HCT116 (cell line): ENCODE measurements around the gene AUTS2. TPM values are rescaled to one million over a fixed set of nuclear protein-coding genes. Genes with fewer than 3 reads are reported as not detected.

Source experiments
- ATAC-seq: fragments of 200-7000 bp; cut with Tn5 transposase; 2 replicates; pipeline ENCODE4 v1.9.1; 2020; ENCODE audit warnings: mild to moderate bottlenecking, moderate library complexity
- BruUV-seq: library from RNA; stranded (reverse); fragments of 400-500 nt; replicated peaks from 2 replicates; lab custom pipeline; 2021; lab: Mats Ljungman, UMichigan
- CTCF ChIA-PET: fragments of 300-600 bp; sonication (Branson Sonifier 250); formaldehyde crosslinking; loops from one replicate; lab custom pipeline; 2021; ENCODE audit warnings: antibody characterized with exemption; lab: Charles Lee
- POLR2A ChIA-PET: fragments of 300-600, 350-600 bp; sonication (Branson Sonifier 250); formaldehyde crosslinking; loops from one replicate; lab custom pipeline; 2021; ENCODE audit warnings: antibody characterized with exemption; lab: Charles Lee
- RAD21 ChIA-PET, 2 experiments: fragments of 300-600 bp; sonication (Branson Sonifier 250); formaldehyde crosslinking; loops; one replicate each; lab custom pipeline; 2023; ENCODE audit warnings: low total read pairs in 2 of 2; ENCODE audit not compliant: uncharacterized antibody in 2 of 2, unreplicated experiment in 2 of 2, low non-redundant PET in 1 of 2; lab: Charles Lee
- DNase-seq: peaks from one replicate; pipeline ENCODE4 v3.0.0-alpha.2; 2010; ENCODE audit warnings: low read depth, low spot score
- H2AFZ ChIP-seq: fragments of 200-600 bp; shearing (Covaris generic), sonication (generic); 2 replicates; pipeline ENCODE4 v1.6.1; 2017; ENCODE audit warnings: low read depth, mixed run types, mixed read lengths, antibody characterized with exemption, low read length; ENCODE audit not compliant: poor library complexity, severe bottlenecking
- H3K27ac ChIP-seq: 2 replicates; pipeline ENCODE4 v1.5.1; 2012; ENCODE audit warnings: low read depth, low read length
- H3K27me3 ChIP-seq: fragments of 200-600 bp; sonication (generic); 2 replicates; pipeline ENCODE4 v1.6.1; 2016; ENCODE audit warnings: mixed run types, low read length, mixed read lengths; ENCODE audit not compliant: insufficient read depth
- H3K36me3 ChIP-seq, 2 experiments: fragments of 200-500 bp in 1 of 2; fragments of 200-600 bp in 1 of 2; sonication (Bioruptor generic) in 1 of 2; sonication (generic) in 1 of 2; 2 replicates each; pipeline versions ENCODE4 v1.5.1 to v1.6.1; 2014 to 2016; ENCODE audit warnings: low read length in 2 of 2, inconsistent platforms in 1 of 2, mixed read lengths in 1 of 2, mixed run types in 1 of 2; ENCODE audit not compliant: insufficient read depth in 2 of 2, control insufficient read depth in 1 of 2
- H3K4me1 ChIP-seq, 2 experiments: fragments of 200-600 bp in 1 of 2; sonication (generic) in 1 of 2; 2 replicates each; pipeline versions ENCODE4 v1.5.1 to v1.6.1; 2012 to 2017; ENCODE audit warnings: low read length in 2 of 2, inconsistent platforms in 1 of 2, mild to moderate bottlenecking in 1 of 2, mixed read lengths in 1 of 2, mixed run types in 1 of 2, moderate library complexity in 1 of 2; ENCODE audit not compliant: insufficient read depth in 2 of 2, control insufficient read depth in 1 of 2
- H3K4me2 ChIP-seq: fragments of 200-600 bp; sonication (generic); 2 replicates; pipeline ENCODE4 v1.6.1; 2017; ENCODE audit warnings: mixed run types, low read length, mixed read lengths
- H3K4me3 ChIP-seq, 2 experiments: fragments of 200-600 bp in 1 of 2; sonication (generic) in 1 of 2; replicated peaks in 1 of 2; 2 replicates each; pipeline ENCODE4 v1.5.1; 2011 to 2016; ENCODE audit warnings: low read length in 2 of 2, control low read depth in 1 of 2, low read depth in 1 of 2, mild to moderate bottlenecking in 1 of 2, mixed read lengths in 1 of 2, mixed run types in 1 of 2
- H3K79me2 ChIP-seq: fragments of 200-600 bp; sonication (generic); 2 replicates; pipeline ENCODE4 v1.6.1; 2017; ENCODE audit warnings: mild to moderate bottlenecking, mixed run types, low read length, moderate library complexity, mixed read lengths; ENCODE audit not compliant: insufficient read depth
- H3K9ac ChIP-seq: fragments of 200-600 bp; sonication (generic); 2 replicates; pipeline ENCODE4 v1.6.1; 2016; ENCODE audit warnings: low read length, mixed read lengths
- H3K9me2 ChIP-seq: fragments of 200-600 bp; sonication (generic), shearing (Covaris generic); 2 replicates; pipeline ENCODE4 v1.6.1; 2017; ENCODE audit warnings: mixed run types, mild to moderate bottlenecking, moderate library complexity; ENCODE audit not compliant: insufficient read depth
- H3K9me3 ChIP-seq, 2 experiments: fragments of 200-500 bp in 1 of 2; fragments of 200-600 bp in 1 of 2; sonication (Bioruptor generic) in 1 of 2; sonication (generic) in 1 of 2; 2 replicates each; pipeline ENCODE4 v1.6.1; 2014 to 2017; ENCODE audit warnings: low read length in 2 of 2, mixed read lengths in 2 of 2, inconsistent platforms in 1 of 2, low read depth in 1 of 2, mild to moderate bottlenecking in 1 of 2, mixed run types in 1 of 2, moderate library complexity in 1 of 2; ENCODE audit not compliant: control insufficient read depth in 1 of 2, insufficient read depth in 1 of 2
- H4K20me1 ChIP-seq: fragments of 200-600 bp; sonication (generic), shearing (Covaris generic); 2 replicates; pipeline ENCODE4 v1.6.1; 2017; ENCODE audit warnings: mixed run types, mild to moderate bottlenecking, moderate library complexity; ENCODE audit not compliant: insufficient read depth
- CBX3 ChIP-seq: IDR thresholded peaks from 2 replicates; pipeline ENCODE4 v1.6.1; 2012; ENCODE audit warnings: low read depth
- EGR1 ChIP-seq: IDR thresholded peaks from 2 replicates; pipeline ENCODE4 v1.6.1; 2012; ENCODE audit warnings: low read depth
- ELF1 ChIP-seq: IDR thresholded peaks from 2 replicates; pipeline ENCODE4 v1.6.1; 2012; ENCODE audit warnings: low read depth, borderline replicate concordance
- EZH2 ChIP-seq: fragments of 200-600 bp; sonication (generic); IDR thresholded peaks from 2 replicates; pipeline ENCODE4 v1.6.1; 2017; ENCODE audit warnings: antibody characterized with exemption, mixed run types
- FOSL1 ChIP-seq: IDR thresholded peaks from 2 replicates; pipeline ENCODE4 v1.6.1; 2012; ENCODE audit warnings: low read depth
- JUND ChIP-seq: IDR thresholded peaks from 2 replicates; pipeline ENCODE4 v1.6.1; 2012
- MAX ChIP-seq: IDR thresholded peaks from 2 replicates; pipeline ENCODE4 v1.6.1; 2012
- POLR2AphosphoS5 ChIP-seq: IDR thresholded peaks from 2 replicates; pipeline ENCODE4 v1.6.1; 2011; ENCODE audit warnings: mild to moderate bottlenecking, low read depth, low read length, moderate library complexity
- RAD21 ChIP-seq: IDR thresholded peaks from 2 replicates; pipeline ENCODE4 v1.6.1; 2012; ENCODE audit warnings: low read depth, mild to moderate bottlenecking
- SIN3A ChIP-seq: IDR thresholded peaks from 2 replicates; pipeline ENCODE4 v1.6.1; 2012; ENCODE audit warnings: low read depth
- SP1 ChIP-seq: IDR thresholded peaks from 2 replicates; pipeline ENCODE4 v1.6.1; 2012; ENCODE audit warnings: low read depth
- SRF ChIP-seq: IDR thresholded peaks from 2 replicates; pipeline ENCODE4 v1.6.1; 2012; ENCODE audit warnings: low read depth
- TCF7L2 ChIP-seq: IDR thresholded peaks from 2 replicates; pipeline ENCODE4 v1.7.0; 2011; ENCODE audit warnings: borderline replicate concordance, inconsistent platforms; ENCODE audit not compliant: insufficient read depth, insufficient read length; ENCODE audit errors: extremely low read depth
- ZFX ChIP-seq: fragments of 450-650 bp; IDR thresholded peaks from 2 replicates; pipeline ENCODE4 v1.6.1; 2017
- ZNF274 ChIP-seq: fragments of 200-500 bp; sonication (Bioruptor generic); IDR thresholded peaks from 2 replicates; pipeline ENCODE4 v1.6.1; 2014; ENCODE audit warnings: mild to moderate bottlenecking, low read depth, low read length, inconsistent platforms
- intact Hi-C: fragments of 100-400 bp; cut with micrococcal nuclease; formaldehyde crosslinking; loops from 2 replicates; pipeline ENCODE4 v1.10.0; 2022
- total RNA-seq: library from RNA; stranded (reverse); gene quantifications from one replicate; pipeline ENCODE4 v1.2.1, GENCODE V29; 2021; ENCODE audit not compliant: unreplicated experiment
- TF ChIP-seq, protein P1 (sequence below): IDR thresholded peaks from 2 replicates; pipeline ENCODE4 v1.6.1; 2012

AUTS2 gene
- total RNA-seq, 1 experiment from 2014 or later: 0.93 TPM

DNA sequence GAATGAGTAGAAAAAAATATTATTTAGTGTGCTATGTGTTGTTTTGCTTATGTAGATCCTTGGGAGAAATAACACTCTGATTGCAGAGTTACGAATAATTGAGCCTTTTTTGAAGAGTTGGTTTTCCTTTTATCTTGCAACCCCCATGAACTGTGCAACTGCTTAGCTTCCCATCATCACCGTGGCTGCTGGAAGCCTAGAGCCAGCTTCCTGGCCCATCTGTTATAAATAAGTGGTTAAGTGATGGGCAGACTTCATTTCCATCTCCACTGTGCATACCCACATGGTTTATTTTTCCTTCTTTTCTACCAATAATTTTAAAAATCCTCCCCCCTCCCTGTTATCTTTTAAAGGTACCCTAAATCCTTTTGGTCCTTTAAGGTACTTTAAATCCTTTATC lies 978.8 kb downstream of the AUTS2 start:
- Histone ChIP-seq H3K27me3 (no peaks in the 10 kb centered on the region), H3K4me1 (no peaks in the 10 kb centered on the region), H3K9ac (no peak overlapping the region), H2AFZ (no peak overlapping the region), H3K36me3 (no peaks in the 10 kb centered on the region), H3K4me3 (no peak overlapping the region), H3K9me2 (no peaks in the 10 kb centered on the region), H3K4me2 (no peak overlapping the region), H3K79me2 (no peaks in the 10 kb centered on the region), H4K20me1 (no peaks in the 10 kb centered on the region), H3K9me3 (peaks cover 0 to 19% of the 10 kb centered on the region in 2 experiments; a peak in 2 of 4 replicates), H3K27ac (no peak overlapping the region)
- no TSS peak for BruUV-seq
- ATAC-seq (no peak), DNase-seq (no peak)
- ChIA-PET CTCF (no interaction called here), RAD21 (no interaction called here), POLR2A (no interaction called here)
- intact Hi-C loops: no loop called here
- TF ChIP-seq SRF (no peak), ELF1 (no peak), ZNF274 (no peak), RAD21 (no peak), SIN3A (no peak), EGR1 (no peak), TCF7L2 (no peak), SP1 (no peak), EZH2 (no peak), CBX3 (no peak), ZFX (no peak), JUND (no peak), FOSL1 (no peak), POLR2AphosphoS5 (no peak), MAX (no peak)
- TF ChIP-seq, protein P1, sequence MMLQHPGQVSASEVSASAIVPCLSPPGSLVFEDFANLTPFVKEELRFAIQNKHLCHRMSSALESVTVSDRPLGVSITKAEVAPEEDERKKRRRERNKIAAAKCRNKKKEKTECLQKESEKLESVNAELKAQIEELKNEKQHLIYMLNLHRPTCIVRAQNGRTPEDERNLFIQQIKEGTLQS: no peak
